Measurements from ENCODE around the gene FBXO31. TPM values are rescaled to one million over a fixed set of nuclear protein-coding genes. Genes with fewer than 3 reads are reported as not detected.

FBXO31 gene
- total and polyA plus RNA-seq, 9 of the 15 experiments (the other 6 are each of a cell fraction or from before 2014, with no cell fraction given), result 0.18 to 33.3 (median 10.9) TPM

DNA sequence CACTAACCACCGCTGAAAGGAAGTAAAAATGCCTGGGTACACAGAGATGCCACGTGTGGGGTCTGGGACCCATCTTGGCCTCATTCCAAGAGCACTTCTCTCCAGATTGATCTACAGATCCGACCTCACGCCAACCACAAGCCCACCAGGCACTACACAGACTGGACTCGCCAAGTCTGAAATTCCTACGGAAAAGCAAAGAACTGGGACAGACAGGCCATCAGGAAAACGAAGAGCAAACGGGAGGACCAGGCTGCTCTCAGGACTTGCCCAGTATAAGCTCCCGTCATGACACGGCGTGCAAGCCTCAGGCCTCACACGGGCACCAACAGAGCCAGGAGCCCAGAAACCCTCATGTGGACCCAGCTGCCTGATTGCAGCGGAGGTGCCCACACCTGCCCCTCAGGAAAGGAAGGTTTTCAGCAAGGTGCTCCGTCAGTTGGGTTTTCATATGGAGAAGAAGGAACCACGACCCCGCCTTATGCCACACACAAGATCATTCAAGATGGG lies 46.3 kb downstream of the FBXO31 start (continued):
- TF ChIP-seq, protein P1, sequence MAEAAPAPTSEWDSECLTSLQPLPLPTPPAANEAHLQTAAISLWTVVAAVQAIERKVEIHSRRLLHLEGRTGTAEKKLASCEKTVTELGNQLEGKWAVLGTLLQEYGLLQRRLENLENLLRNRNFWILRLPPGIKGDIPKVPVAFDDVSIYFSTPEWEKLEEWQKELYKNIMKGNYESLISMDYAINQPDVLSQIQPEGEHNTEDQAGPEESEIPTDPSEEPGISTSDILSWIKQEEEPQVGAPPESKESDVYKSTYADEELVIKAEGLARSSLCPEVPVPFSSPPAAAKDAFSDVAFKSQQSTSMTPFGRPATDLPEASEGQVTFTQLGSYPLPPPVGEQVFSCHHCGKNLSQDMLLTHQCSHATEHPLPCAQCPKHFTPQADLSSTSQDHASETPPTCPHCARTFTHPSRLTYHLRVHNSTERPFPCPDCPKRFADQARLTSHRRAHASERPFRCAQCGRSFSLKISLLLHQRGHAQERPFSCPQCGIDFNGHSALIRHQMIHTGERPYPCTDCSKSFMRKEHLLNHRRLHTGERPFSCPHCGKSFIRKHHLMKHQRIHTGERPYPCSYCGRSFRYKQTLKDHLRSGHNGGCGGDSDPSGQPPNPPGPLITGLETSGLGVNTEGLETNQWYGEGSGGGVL (CRISPR knock-in tag; IDR thresholded peaks at IDR 0.05), result no peak
- TF ChIP-seq MAFK (IDR thresholded peaks at IDR 0.05; ENCODE audit: low read length) (no peak), ZBED1 (IDR thresholded peaks at IDR 0.05) (no peak), ZNF274 (IDR thresholded peaks at IDR 0.05; ENCODE audit: borderline replicate concordance, low read depth, low read length) (no peak), ZNF449 (CRISPR knock-in tag; IDR thresholded peaks at IDR 0.05) (no peak)
- TF ChIP-seq, protein P2, sequence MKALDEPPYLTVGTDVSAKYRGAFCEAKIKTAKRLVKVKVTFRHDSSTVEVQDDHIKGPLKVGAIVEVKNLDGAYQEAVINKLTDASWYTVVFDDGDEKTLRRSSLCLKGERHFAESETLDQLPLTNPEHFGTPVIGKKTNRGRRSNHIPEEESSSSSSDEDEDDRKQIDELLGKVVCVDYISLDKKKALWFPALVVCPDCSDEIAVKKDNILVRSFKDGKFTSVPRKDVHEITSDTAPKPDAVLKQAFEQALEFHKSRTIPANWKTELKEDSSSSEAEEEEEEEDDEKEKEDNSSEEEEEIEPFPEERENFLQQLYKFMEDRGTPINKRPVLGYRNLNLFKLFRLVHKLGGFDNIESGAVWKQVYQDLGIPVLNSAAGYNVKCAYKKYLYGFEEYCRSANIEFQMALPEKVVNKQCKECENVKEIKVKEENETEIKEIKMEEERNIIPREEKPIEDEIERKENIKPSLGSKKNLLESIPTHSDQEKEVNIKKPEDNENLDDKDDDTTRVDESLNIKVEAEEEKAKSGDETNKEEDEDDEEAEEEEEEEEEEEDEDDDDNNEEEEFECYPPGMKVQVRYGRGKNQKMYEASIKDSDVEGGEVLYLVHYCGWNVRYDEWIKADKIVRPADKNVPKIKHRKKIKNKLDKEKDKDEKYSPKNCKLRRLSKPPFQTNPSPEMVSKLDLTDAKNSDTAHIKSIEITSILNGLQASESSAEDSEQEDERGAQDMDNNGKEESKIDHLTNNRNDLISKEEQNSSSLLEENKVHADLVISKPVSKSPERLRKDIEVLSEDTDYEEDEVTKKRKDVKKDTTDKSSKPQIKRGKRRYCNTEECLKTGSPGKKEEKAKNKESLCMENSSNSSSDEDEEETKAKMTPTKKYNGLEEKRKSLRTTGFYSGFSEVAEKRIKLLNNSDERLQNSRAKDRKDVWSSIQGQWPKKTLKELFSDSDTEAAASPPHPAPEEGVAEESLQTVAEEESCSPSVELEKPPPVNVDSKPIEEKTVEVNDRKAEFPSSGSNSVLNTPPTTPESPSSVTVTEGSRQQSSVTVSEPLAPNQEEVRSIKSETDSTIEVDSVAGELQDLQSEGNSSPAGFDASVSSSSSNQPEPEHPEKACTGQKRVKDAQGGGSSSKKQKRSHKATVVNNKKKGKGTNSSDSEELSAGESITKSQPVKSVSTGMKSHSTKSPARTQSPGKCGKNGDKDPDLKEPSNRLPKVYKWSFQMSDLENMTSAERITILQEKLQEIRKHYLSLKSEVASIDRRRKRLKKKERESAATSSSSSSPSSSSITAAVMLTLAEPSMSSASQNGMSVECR (CRISPR knock-in tag; IDR thresholded peaks at IDR 0.05), result no peak

All from K562 (cell line).